Endothelial cell of umbilical vein (primary cell): Measurements from ENCODE around the gene INTS11. TPM values are rescaled to one million over a fixed set of nuclear protein-coding genes. Genes with fewer than 3 reads are reported as not detected.

Experiments
- BruUV-seq: library from RNA; stranded (reverse); fragments of 400-500 nt; replicated peaks from 2 replicates; lab custom pipeline; 2021; lab: Mats Ljungman, UMichigan
- CTCF ChIA-PET: fragments of 300-600, 350-600 bp; sonication (Branson Sonifier 250); formaldehyde crosslinking; loops from one replicate; lab custom pipeline; 2021; ENCODE audit warnings: antibody characterized with exemption, inconsistent platforms; lab: Charles Lee
- POLR2A ChIA-PET: fragments of 300-600, 350-600 bp; sonication (Branson Sonifier 250); formaldehyde crosslinking; loops from one replicate; lab custom pipeline; 2021; ENCODE audit warnings: antibody characterized with exemption, inconsistent platforms; lab: Charles Lee
- DNase-seq: peaks from one replicate; pipeline ENCODE4 v3.0.0-alpha.2; 2011; ENCODE audit warnings: low read depth, low spot score
- FAIRE-seq: peaks from 2 replicates; lab custom pipeline; 2011; peaks lifted over from hg19 to GRCh38; lab: Jason Lieb, UNC
- H2AFZ ChIP-seq: 2 replicates; pipeline ENCODE4 v1.6.0; 2012; ENCODE audit warnings: low read depth, low read length, control low read depth, inconsistent platforms
- H3K27ac ChIP-seq: 2 replicates; pipeline ENCODE4 v1.5.1; 2011; ENCODE audit warnings: low read depth, mild to moderate bottlenecking, control low read depth, low read length, moderate library complexity; ENCODE audit not compliant: insufficient read depth
- H3K27me3 ChIP-seq, 2 experiments: 2 replicates each; pipeline versions ENCODE4 v1.6.0 to v1.6.1; 2011; ENCODE audit warnings: low read length in 2 of 2, mixed read lengths in 1 of 2; ENCODE audit not compliant: control insufficient read depth in 2 of 2, insufficient read depth in 2 of 2
- H3K36me3 ChIP-seq, 2 experiments: 2 replicates in 1 of 2; 3 replicates in 1 of 2; pipeline ENCODE4 v1.5.1; 2011; ENCODE audit warnings: low read length in 2 of 2, mild to moderate bottlenecking in 1 of 2, moderate library complexity in 1 of 2; ENCODE audit not compliant: control insufficient read depth in 2 of 2, insufficient read depth in 2 of 2; ENCODE audit errors: extremely low read depth in 1 of 2
- H3K4me1 ChIP-seq: 3 replicates; pipeline ENCODE4 v1.5.1; 2011; ENCODE audit warnings: mild to moderate bottlenecking, low read length; ENCODE audit not compliant: control insufficient read depth, insufficient read depth; ENCODE audit errors: extremely low read depth
- H3K4me2 ChIP-seq: 2 replicates; pipeline ENCODE4 v1.6.1; 2011; ENCODE audit warnings: low read length, control low read depth, mixed read lengths; ENCODE audit not compliant: insufficient read depth
- H3K4me3 ChIP-seq, 3 experiments: fragments of 200-600 bp in 1 of 3; sonication (generic), shearing (Covaris generic) in 1 of 3; replicated peaks in 1 of 3; 2 replicates each; pipeline ENCODE4 v1.5.1; 2011 to 2016; ENCODE audit warnings: control low read depth in 3 of 3, low read length in 3 of 3, mild to moderate bottlenecking in 2 of 3, inconsistent platforms in 1 of 3, low read depth in 1 of 3, moderate library complexity in 1 of 3; ENCODE audit not compliant: insufficient read depth in 1 of 3
- H3K79me2 ChIP-seq: 2 replicates; pipeline ENCODE4 v1.6.0; 2012; ENCODE audit warnings: low read length, inconsistent platforms; ENCODE audit not compliant: control insufficient read depth, insufficient read depth
- H3K9ac ChIP-seq: replicated peaks from 2 replicates; pipeline ENCODE3; 2011; ENCODE audit warnings: low read length, control low read depth; ENCODE audit not compliant: insufficient read depth; ENCODE audit errors: extremely low read depth
- H3K9me1 ChIP-seq: replicated peaks from 3 replicates; pipeline ENCODE4 v1.6.0; 2011; ENCODE audit warnings: mild to moderate bottlenecking, low read length; ENCODE audit not compliant: control insufficient read depth, insufficient read depth; ENCODE audit errors: extremely low read depth
- H3K9me3 ChIP-seq: replicated peaks from 2 replicates; pipeline ENCODE4 v1.5.1; 2012; ENCODE audit warnings: low read length, inconsistent platforms; ENCODE audit not compliant: control insufficient read depth, insufficient read depth
- H4K20me1 ChIP-seq: replicated peaks from 2 replicates; pipeline ENCODE3; 2011; ENCODE audit warnings: mild to moderate bottlenecking, low read length; ENCODE audit not compliant: control insufficient read depth, insufficient read depth; ENCODE audit errors: extremely low read depth
- CTCF ChIP-seq, 2 donors: IDR thresholded peaks; 1 replicate in 1 of 2; 2 replicates in 1 of 2; pipeline ENCODE4 v1.5.1; 2011; ENCODE audit warnings: low read length in 2 of 2, mild to moderate bottlenecking in 2 of 2, moderate library complexity in 2 of 2, control low read depth in 1 of 2, inconsistent platforms in 1 of 2, low read depth in 1 of 2; ENCODE audit not compliant: insufficient read depth in 1 of 2; ENCODE audit errors: extremely low read depth in 1 of 2
- EZH2 ChIP-seq: IDR thresholded peaks from 2 replicates; pipeline ENCODE4 v1.6.1; 2012; ENCODE audit warnings: borderline replicate concordance, low read depth, mild to moderate bottlenecking, moderate library complexity, low read length, inconsistent platforms; ENCODE audit not compliant: severe bottlenecking
- FOS ChIP-seq: IDR thresholded peaks from 2 replicates; pipeline ENCODE4 v1.6.1; 2011; ENCODE audit warnings: mild to moderate bottlenecking, low read length, moderate library complexity, borderline replicate concordance; ENCODE audit not compliant: insufficient read depth
- GATA2 ChIP-seq: IDR thresholded peaks from 2 replicates; pipeline ENCODE4 v1.7.0; 2011; ENCODE audit warnings: low read depth, mild to moderate bottlenecking, moderate library complexity, mixed read lengths, low read length; ENCODE audit not compliant: insufficient read length, insufficient read depth
- JUN ChIP-seq: IDR thresholded peaks from 2 replicates; pipeline ENCODE4 v1.6.1; 2011; ENCODE audit warnings: borderline replicate concordance, low read depth; ENCODE audit not compliant: insufficient read length, insufficient read depth
- MAX ChIP-seq: IDR thresholded peaks from 2 replicates; pipeline ENCODE4 v1.6.1; 2011; ENCODE audit not compliant: insufficient read depth, insufficient read length
- MYC ChIP-seq: IDR thresholded peaks from one replicate; pipeline ENCODE4 v1.6.1; 2011; ENCODE audit warnings: mild to moderate bottlenecking, low read depth, low read length
- POLR2A ChIP-seq: IDR thresholded peaks from 2 replicates; pipeline ENCODE4 v1.6.1; 2012; ENCODE audit warnings: low read depth, mild to moderate bottlenecking, control low read depth, low read length
- POLR2AphosphoS5 ChIP-seq: IDR thresholded peaks from 2 replicates; pipeline ENCODE4 v1.6.1; 2012; ENCODE audit warnings: low read depth, mild to moderate bottlenecking, control low read depth, low read length, moderate library complexity; ENCODE audit not compliant: insufficient read depth
- dilution Hi-C: fragments of 300-500 bp; cut with MboI; formaldehyde crosslinking; loops from one replicate; pipeline ENCODE4 v1.15.0; 2019; ENCODE audit warnings: low sequenced_read_pairs; ENCODE audit not compliant: extremely low pct_ligation_motif_present
- intact Hi-C: fragments of 100-400 bp; cut with micrococcal nuclease; formaldehyde crosslinking; loops from one replicate; pipeline ENCODE4 v1.10.0; 2022
- polyA plus RNA-seq, 4 experiments: library from polyadenylated mRNA; depleted of rRNA in 3 of 4; stranded (reverse) in 3 of 4; unstranded in 1 of 4; fragments of >200 nt; gene quantifications; 2 replicates each; pipeline versions ENCODE4 v1.2.1 to v1.2.3, GENCODE V29; 2011 to 2012; ENCODE audit warnings: missing spikeins in 1 of 4
- total RNA-seq: library from RNA; stranded (reverse); gene quantifications from 2 replicates; pipeline ENCODE4 v1.2.3, GENCODE V29; 2021

The INTS11 gene
- total and polyA plus RNA-seq, 2 donors (not counting 3 experiments of a cell fraction or from before 2014, with no cell fraction given), result 132 to 222 TPM

GRCh38 chr1:1286313-1287261, 37.9 kb downstream of the INTS11 start:
- FAIRE-seq (no peak), DNase-seq (no peak)
- no peaks in the 10 kb centered on the region for H3K9me1 ChIP-seq
- H3K9me3 ChIP-seq, result no peaks in the 10 kb centered on the region
- POLR2A ChIA-PET, result no interaction called here
- no peaks in the 10 kb centered on the region for H4K20me1 ChIP-seq
- no peaks in the 10 kb centered on the region for H3K27me3 ChIP-seq
- TF ChIP-seq GATA2 (no peak), CTCF (IDR thresholded peaks at IDR 0.05; ENCODE audit: extremely low read depth in 1 of 2, insufficient read depth in 1 of 2, low read depth in 1 of 2, low read length in 2 of 2) (no peak), MYC (no peak), POLR2A (no peak), MAX (no peak), JUN (no peak), POLR2AphosphoS5 (no peak), EZH2 (no peak), FOS (no peak)
- H3K4me1 ChIP-seq, result peaks cover 2% of the 10 kb centered on the region
- CTCF ChIA-PET, result interaction anchor here (1.9 kb wide), 1 partner anchor 164 kb away, joined by 12 read pairs; no protein-coding TSS in a partner anchor
- no TSS peak for BruUV-seq
- no peaks in the 10 kb centered on the region for H3K36me3 ChIP-seq
- intact Hi-C loops (no loop called here), dilution Hi-C loops (no loop called here)
- no peak overlapping the region for H2AFZ ChIP-seq
- H3K27ac ChIP-seq, result no peak overlapping the region
- no peak overlapping the region for H3K9ac ChIP-seq
- no peaks in the 10 kb centered on the region for H3K79me2 ChIP-seq
- no peak overlapping the region for H3K4me2 ChIP-seq
- no peak overlapping the region for H3K4me3 ChIP-seq
